HT-29 (cell line): Measurements from ENCODE around the gene KIF20A. TPM values are rescaled to one million over a fixed set of nuclear protein-coding genes. Genes with fewer than 3 reads are reported as not detected.
A peak's percentile ranks its signal among the peaks of the same experiment; 100 is the strongest.
"Not testable (repeated sequence)": the region's sequence is repeated elsewhere in the genome, so short reads cannot be mapped to it uniquely, and the experiment has no call there.

Source experiments
- DNase-seq: peaks from one replicate; pipeline ENCODE4 v3.0.0-alpha.2; 2015; ENCODE audit warnings: low spot score
- total RNA-seq: library from RNA; depleted of rRNA; stranded (reverse); fragments of >200 nt; shearing (Covaris generic); gene quantifications from 2 replicates; pipeline ENCODE4 v1.2.3, GENCODE V29; 2014; rRNA removed

KIF20A gene
- 32.7 and 36.8 TPM in 2 replicates for total RNA-seq

- peak; percentile 99 for DNase-seq
Measured at GRCh38 chr5:138178516-138179276, at the start of gene KIF20A, which contains the start of gene BRD8. Gene KIF20A, plus strand, starts transcription at chr5:138179112. Its CDS starts 569 bp downstream, at chr5:138179681. Gene BRD8, minus strand, starts transcription at chr5:138178630. Its CDS starts 16 bp downstream, at chr5:138178614.

DNA sequence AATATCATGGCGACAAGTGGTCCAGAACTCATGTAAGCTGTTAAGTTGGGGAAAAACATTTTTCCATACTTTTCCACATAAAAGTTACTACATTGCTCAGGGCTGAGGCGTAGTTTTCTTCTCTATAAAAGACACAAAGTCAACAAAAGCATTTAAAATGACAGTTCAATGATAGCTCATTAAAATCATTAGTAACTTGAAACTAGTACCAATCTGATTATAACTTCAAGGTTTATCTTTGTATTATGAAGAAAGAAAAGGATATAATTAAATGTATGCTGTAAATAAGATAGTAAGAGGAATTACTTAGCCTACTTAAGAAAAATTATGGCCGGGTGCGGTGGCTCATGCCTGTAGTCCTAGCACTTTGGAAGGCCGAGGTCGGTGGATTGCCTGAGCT, 49.6 kb upstream of the KIF20A start:
- no peak for DNase-seq

DNA sequence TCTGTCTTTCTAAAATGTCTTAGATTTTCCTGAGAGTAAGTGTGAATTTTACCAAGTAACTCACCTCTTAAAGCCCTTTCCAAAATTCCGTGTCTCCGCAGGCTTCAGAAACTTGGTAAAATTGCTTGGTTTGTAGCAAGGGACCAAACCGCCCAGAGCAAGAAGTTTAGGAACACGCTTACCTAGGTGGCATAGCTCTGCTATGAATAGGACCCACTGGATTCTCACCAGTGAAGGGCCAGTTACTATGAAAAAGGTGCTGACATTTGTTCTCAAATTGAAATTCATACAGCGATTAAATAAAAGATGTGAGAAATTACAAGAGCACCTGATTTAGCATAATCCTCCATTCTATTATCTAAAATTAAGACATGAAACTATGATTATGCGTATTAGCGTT, 46.4 kb upstream of the KIF20A start:
- DNase-seq, result no peak

GRCh38 chr5:138138949-138139780, 39.7 kb upstream of the KIF20A start, which contains the start of gene NME5:
Gene NME5, minus strand, starts transcription at chr5:138139428. Its CDS starts 648 bp downstream, at chr5:138138780.
- no peak for DNase-seq

GRCh38 chr5:138139781-138140090, 39.2 kb upstream of the KIF20A start:
- DNase-seq, result no peak

GRCh38 chr5:138140268-138140667, 38.6 kb upstream of the KIF20A start:
- no peak for DNase-seq

DNA sequence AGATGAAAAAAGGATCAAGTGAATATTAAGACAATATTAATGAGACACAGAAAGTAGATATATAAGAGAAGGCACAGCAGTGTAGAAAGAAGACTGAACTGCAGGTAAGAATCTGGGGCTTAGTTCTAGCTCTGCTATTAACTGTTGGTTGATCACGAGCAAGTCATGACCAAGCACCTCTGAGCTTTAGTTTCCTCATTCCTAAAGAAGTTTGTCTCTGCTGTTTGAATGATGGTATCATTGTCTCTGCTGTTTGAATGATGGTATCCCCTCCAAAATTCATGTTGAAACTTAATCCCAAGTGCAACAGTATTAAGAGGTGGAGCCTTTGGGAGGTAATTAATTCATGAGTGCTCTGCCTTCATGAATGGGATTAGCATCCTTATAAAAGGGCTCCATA, 37.2 kb upstream of the KIF20A start:
- DNase-seq, result no peak

- DNase-seq, result not testable (repeated sequence)
Measured at GRCh38 chr5:138143578-138143977, 35.3 kb upstream of the KIF20A start.

- peak; percentile 26 for DNase-seq
Measured at GRCh38 chr5:138148811-138149210, 30.1 kb upstream of the KIF20A start.

- DNase-seq, result no peak
Measured at GRCh38 chr5:138149530-138149929, 29.4 kb upstream of the KIF20A start.

DNA sequence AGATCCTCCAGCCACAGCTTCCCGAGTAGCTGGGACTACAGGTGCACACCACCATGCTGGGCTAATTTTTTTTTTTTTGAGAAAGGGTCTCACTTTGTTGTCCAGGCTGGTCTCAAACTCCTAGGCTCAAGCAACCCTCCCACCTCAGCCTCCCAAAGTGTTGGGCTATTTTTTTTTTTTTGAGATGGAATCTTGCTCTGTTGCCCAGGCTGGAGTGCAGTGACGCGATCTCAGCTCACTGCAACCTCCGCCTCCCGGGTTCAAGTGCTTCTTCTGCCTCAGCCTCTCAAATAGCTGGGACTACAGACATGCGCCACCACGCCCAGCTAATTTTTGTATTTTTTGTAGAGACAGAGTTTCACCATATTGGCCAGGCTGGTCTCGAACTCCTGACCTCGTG, 22.9 kb upstream of the KIF20A start:
- DNase-seq, result not testable (repeated sequence)

- DNase-seq, result no peak
Measured at GRCh38 chr5:138157626-138158025, 21.3 kb upstream of the KIF20A start.

GRCh38 chr5:138159666-138160065, 19.2 kb upstream of the KIF20A start:
- DNase-seq, result no peak

- DNase-seq, result no peak
Measured at GRCh38 chr5:138160706-138161105, 18.2 kb upstream of the KIF20A start.

DNA sequence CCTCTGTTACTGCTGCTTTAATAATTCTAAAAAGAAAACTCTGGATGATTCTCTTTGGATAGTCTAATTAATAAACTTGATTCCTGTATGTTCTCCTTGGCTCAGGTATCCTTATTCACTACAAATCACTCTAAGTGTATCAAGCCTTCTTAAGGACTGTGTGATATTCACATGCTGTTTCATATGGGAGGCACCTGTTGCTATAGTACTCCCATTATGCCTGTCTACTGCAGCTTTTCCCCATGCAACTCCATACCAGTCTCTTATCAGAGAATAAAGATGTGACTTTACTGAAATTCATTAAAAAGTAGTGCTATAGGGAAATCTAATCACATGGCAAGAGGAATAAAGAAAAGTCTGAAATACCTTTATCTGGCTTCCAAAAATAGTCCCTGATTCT, 15.2 kb upstream of the KIF20A start:
- DNase-seq, result no peak

DNA sequence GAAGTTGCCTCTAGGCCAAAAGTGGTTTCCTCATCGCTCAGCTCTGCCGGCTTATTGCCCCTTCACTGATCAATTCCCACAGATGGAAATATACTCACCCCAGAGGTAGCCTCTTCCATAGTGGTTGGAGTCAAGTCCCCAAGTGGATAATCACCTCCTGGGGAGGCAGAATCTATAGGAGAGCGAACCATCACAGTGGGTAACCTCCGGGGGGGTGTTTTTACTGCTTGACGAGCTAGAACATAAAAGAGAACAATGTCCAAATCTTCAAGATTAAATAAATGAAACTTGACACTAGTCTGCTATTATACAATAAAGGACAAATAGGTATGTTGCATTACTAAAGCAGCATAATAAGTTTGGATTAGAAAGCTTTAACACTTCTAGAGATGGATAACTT, 9.8 kb upstream of the KIF20A start:
- no peak for DNase-seq

DNA sequence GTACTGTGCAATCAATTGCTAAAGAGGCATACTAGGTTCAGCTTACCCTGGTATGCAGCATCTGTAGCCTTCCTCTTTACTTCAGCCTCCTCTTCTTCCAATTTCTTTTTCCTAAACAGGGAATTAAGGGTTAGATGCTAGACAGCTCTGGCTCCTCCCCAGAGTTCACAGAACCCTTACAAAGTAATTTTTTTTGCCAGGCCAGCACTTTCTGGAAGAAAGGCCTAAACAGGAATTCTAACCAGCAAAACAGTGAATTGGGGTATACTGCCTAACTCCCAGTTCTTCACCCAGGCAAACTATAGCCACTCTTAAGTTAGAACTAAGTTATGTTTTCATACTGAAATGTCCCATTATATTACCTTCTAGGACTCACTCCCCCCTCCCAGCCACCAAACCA, 8.6 kb upstream of the KIF20A start:
- no peak for DNase-seq

GRCh38 chr5:138177941-138178515, 884 bp upstream of the KIF20A start:
- DNase-seq, result peak; percentile 53

DNA sequence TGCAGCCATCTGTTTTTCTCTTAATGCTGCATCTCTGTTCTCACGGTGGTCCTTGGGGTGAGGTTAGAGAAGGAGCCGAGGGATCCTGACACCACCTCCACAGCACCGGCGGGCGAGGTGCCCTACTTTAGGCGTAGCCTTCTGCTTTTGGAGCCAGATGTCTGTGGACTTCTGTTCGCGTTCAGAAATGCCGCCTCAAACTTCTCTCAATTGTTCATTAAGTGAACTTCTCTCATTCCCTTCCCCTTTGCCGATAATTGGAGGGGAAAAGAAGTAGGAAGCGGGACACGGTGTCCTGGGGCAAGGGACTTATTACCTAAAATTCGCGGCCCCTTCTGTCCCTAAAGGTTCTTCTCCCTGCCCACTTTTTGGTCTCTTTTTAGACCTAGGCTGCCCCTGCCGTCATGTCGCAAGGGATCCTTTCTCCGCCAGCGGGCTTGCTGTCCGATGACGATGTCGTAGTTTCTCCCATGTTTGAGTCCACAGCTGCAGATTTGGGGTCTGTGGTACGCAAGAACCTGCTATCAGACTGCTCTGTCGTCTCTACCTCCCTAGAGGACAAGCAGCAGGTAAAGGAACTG, 455 bp downstream of the KIF20A start:
- DNase-seq, result peak; percentile 35

GRCh38 chr5:138180183-138180782, 1.4 kb downstream of the KIF20A start:
- peak; percentile 86 for DNase-seq

DNA sequence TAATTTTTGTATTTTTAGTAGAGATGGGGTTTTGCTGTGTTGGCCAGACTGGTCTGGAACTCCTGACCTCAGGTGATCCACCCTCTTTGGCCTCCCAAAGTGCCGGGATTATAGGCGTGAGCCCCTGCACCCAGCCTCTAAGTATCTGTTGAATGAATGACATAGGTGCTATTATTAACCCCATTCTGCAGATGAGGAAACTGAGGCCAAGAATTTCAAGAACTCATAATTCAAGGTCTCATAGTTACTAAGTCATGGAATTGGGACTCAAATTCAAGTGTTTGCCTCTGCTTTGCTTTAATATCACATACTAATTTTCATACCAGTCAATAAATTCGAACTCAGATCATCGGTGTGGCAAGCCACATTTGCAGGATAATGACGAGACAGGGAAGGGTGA, 1.9 kb downstream of the KIF20A start:
- DNase-seq, result no peak

DNA sequence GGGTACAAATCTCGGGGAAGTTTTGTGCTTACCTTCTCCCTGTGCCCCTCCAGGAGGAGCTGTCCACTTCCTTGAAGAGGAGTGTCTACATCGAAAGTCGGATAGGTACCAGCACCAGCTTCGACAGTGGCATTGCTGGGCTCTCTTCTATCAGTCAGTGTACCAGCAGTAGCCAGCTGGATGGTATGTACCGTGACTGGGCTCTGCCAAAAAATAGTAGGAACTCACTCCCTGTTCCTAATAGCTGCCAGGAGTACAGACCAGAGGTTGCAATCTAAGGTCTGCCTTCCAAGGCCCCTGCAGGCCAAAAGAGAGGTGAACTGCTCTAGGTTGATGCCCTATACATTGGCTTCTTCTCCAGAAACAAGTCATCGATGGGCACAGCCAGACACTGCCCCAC, 3.9 kb downstream of the KIF20A start:
- DNase-seq, result no peak
